HT1080 (cell line): ENCODE measurements around the gene SZT2. TPM values are rescaled to one million over a fixed set of nuclear protein-coding genes. Genes with fewer than 3 reads are reported as not detected.
"Not testable (repeated sequence)": the region's sequence is repeated elsewhere in the genome, so short reads cannot be mapped to it uniquely, and the experiment has no call there.

Experiments
- DNase-seq: peaks from one replicate; pipeline ENCODE4 v3.0.0-alpha.2; 2015; ENCODE audit warnings: low read depth
- total RNA-seq: library from RNA; depleted of rRNA; stranded (reverse); fragments of >200 nt; shearing (Covaris generic); gene quantifications from 2 replicates; pipeline ENCODE4 v1.2.3, GENCODE V29; 2014

SZT2 gene
- total RNA-seq, 1 experiment from 2014 or later = 11.7 TPM

GRCh38 chr1:43453442-43454269, 64.0 kb downstream of the SZT2 start, which contains the start of gene HYI:
HYI (minus strand) TSS chr1:43453931; CDS start chr1:43453793, 138 bp downstream.
- peak; percentile 83 for DNase-seq

- no peak for DNase-seq
These were observed 64.7 kb downstream of the SZT2 start for GRCh38 chr1:43454270-43455011.

GRCh38 chr1:43455213-43455889, 65.7 kb downstream of the SZT2 start:
- DNase-seq = no peak

- not testable (repeated sequence) for DNase-seq
These were observed 68.7 kb downstream of the SZT2 start for GRCh38 chr1:43458379-43458778.

- DNase-seq = no peak
These were observed 71.4 kb downstream of the SZT2 start for GRCh38 chr1:43460988-43461693.

- DNase-seq = no peak
These were observed 73.8 kb downstream of the SZT2 start for GRCh38 chr1:43463479-43463878.

- peak; percentile 43 for DNase-seq
These were observed 75.2 kb downstream of the SZT2 start for GRCh38 chr1:43464681-43465504.

- no peak for DNase-seq
These were observed 75.9 kb downstream of the SZT2 start for GRCh38 chr1:43465505-43466067.

- peak; percentile 31 for DNase-seq
These were observed 76.7 kb downstream of the SZT2 start for GRCh38 chr1:43466403-43466802.

GRCh38 chr1:43468414-43468813, 78.7 kb downstream of the SZT2 start:
- no peak for DNase-seq

GRCh38 chr1:43469932-43470331, 80.2 kb downstream of the SZT2 start:
- DNase-seq = no peak

- DNase-seq = no peak
These were observed 82.4 kb downstream of the SZT2 start for GRCh38 chr1:43472087-43472462.

GRCh38 chr1:43472463-43473151, 82.9 kb downstream of the SZT2 start:
- DNase-seq = peak; percentile 96

- peak; percentile 22 for DNase-seq
These were observed 83.8 kb downstream of the SZT2 start for GRCh38 chr1:43473463-43473862.

GRCh38 chr1:43475611-43476401, 86.1 kb downstream of the SZT2 start:
- DNase-seq = peak; percentile 86

GRCh38 chr1:43477716-43478115, 88.0 kb downstream of the SZT2 start:
- DNase-seq = no peak

- DNase-seq = no peak
These were observed 89.7 kb downstream of the SZT2 start for GRCh38 chr1:43479414-43479813.

- no peak for DNase-seq
These were observed 91.8 kb downstream of the SZT2 start for GRCh38 chr1:43481491-43481890.

GRCh38 chr1:43482215-43482614, 92.5 kb downstream of the SZT2 start:
- DNase-seq = no peak
